Vagina (tissue), 2 donors: ENCODE data around the gene PIGX. TPM values are rescaled to one million over a fixed set of nuclear protein-coding genes. Genes with fewer than 3 reads are reported as not detected.

Experiments
- DNase-seq, 2 donors: peaks; one replicate each; pipeline ENCODE4 v3.0.0-alpha.2; 2017; ENCODE audit errors: extremely low spot score in 2 of 2
- H3K27ac ChIP-seq: fragments of 200-600 bp; sonication (generic); one replicate; pipeline ENCODE4 v1.5.1; 2019
- H3K27me3 ChIP-seq: fragments of 200-600 bp; sonication (generic); one replicate; pipeline ENCODE4 v1.5.1; 2019
- H3K36me3 ChIP-seq, 2 donors: fragments of 200-600 bp; sonication (generic); one replicate each; pipeline ENCODE4 v1.5.1; 2017 to 2019
- H3K4me1 ChIP-seq: fragments of 200-600 bp; sonication (generic); one replicate; pipeline ENCODE4 v1.5.1; 2019
- H3K4me3 ChIP-seq, 2 donors: fragments of 200-600 bp; sonication (generic); 1 replicate in 1 of 2; 2 replicates in 1 of 2; pipeline ENCODE4 v1.5.1; 2016 to 2019
- H3K9me3 ChIP-seq: fragments of 200-600 bp; sonication (generic); one replicate; pipeline ENCODE4 v1.5.1; 2019
- POLR2A ChIP-seq, 2 donors: fragments of 450-650 bp; IDR thresholded peaks; one replicate each; pipeline ENCODE4 v1.6.1; 2017; ENCODE audit warnings: antibody characterized with exemption in 2 of 2, mild to moderate bottlenecking in 2 of 2, moderate library complexity in 2 of 2
- POLR2AphosphoS5 ChIP-seq, 2 donors: sonication (generic); formaldehyde crosslinking; IDR thresholded peaks; one replicate each; pipeline ENCODE4 v1.9.0; 2017; ENCODE audit warnings: antibody characterized with exemption in 2 of 2, mild to moderate bottlenecking in 2 of 2, low read depth in 1 of 2; ENCODE audit not compliant: insufficient read depth in 1 of 2
- intact Hi-C: fragments of 100-400 bp; cut with DNase I; formaldehyde crosslinking; loops from one replicate; pipeline ENCODE4 v1.15.1; 2023
- total RNA-seq: library from RNA; depleted of rRNA; stranded (reverse); fragments of >200 nt; gene quantifications from one replicate; pipeline ENCODE4 v1.2.3, GENCODE V29; 2016
- TF ChIP-seq, protein P1 (sequence below), 3 experiments: fragments of 450-650 bp in 2 of 3; fragments of 200-600 bp in 1 of 3; sonication (generic) in 1 of 3; IDR thresholded peaks; one replicate each; pipeline ENCODE4 v1.5.1; 2017 to 2019; ENCODE audit warnings: antibody characterized with exemption in 3 of 3, mild to moderate bottlenecking in 2 of 3, moderate library complexity in 2 of 3

PIGX gene
- total RNA-seq, 1 donor from 2014 or later: 31.9 TPM

DNA sequence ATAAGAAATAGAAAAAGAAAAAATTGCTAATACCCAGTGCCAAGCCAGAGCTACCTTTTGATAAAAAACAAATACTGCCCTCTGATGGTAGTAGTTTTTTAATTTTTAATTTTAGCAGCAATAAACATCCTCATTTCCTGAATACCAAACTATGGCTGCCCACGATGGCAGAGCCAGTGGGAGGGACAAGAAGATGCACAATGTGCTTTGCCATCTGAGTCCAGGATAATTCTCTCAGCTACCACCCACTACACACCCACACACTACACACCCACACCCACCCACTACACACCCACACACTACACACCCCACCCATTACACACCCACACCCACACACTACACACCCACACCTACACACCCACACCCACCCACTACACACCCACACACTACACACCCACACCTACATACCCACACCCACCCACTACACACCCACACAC, 18.0 kb upstream of the PIGX start:
- no peak overlapping the region for H3K27ac ChIP-seq
- H3K4me3 ChIP-seq: no peak overlapping the region
- H3K27me3 ChIP-seq: no peaks in the 10 kb centered on the region
- no peak for DNase-seq
- intact Hi-C loops: no loop called here
- no peaks in the 10 kb centered on the region for H3K36me3 ChIP-seq
- H3K4me1 ChIP-seq: no peaks in the 10 kb centered on the region
- TF ChIP-seq POLR2A (IDR thresholded peaks at IDR 0.05) (no peak), POLR2AphosphoS5 (IDR thresholded peaks at IDR 0.05; ENCODE audit: insufficient read depth in 1 of 2, low read depth in 1 of 2) (no peak)
- TF ChIP-seq, protein P1, sequence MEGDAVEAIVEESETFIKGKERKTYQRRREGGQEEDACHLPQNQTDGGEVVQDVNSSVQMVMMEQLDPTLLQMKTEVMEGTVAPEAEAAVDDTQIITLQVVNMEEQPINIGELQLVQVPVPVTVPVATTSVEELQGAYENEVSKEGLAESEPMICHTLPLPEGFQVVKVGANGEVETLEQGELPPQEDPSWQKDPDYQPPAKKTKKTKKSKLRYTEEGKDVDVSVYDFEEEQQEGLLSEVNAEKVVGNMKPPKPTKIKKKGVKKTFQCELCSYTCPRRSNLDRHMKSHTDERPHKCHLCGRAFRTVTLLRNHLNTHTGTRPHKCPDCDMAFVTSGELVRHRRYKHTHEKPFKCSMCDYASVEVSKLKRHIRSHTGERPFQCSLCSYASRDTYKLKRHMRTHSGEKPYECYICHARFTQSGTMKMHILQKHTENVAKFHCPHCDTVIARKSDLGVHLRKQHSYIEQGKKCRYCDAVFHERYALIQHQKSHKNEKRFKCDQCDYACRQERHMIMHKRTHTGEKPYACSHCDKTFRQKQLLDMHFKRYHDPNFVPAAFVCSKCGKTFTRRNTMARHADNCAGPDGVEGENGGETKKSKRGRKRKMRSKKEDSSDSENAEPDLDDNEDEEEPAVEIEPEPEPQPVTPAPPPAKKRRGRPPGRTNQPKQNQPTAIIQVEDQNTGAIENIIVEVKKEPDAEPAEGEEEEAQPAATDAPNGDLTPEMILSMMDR (IDR thresholded peaks at IDR 0.05): no peak
- H3K9me3 ChIP-seq: no peaks in the 10 kb centered on the region

DNA sequence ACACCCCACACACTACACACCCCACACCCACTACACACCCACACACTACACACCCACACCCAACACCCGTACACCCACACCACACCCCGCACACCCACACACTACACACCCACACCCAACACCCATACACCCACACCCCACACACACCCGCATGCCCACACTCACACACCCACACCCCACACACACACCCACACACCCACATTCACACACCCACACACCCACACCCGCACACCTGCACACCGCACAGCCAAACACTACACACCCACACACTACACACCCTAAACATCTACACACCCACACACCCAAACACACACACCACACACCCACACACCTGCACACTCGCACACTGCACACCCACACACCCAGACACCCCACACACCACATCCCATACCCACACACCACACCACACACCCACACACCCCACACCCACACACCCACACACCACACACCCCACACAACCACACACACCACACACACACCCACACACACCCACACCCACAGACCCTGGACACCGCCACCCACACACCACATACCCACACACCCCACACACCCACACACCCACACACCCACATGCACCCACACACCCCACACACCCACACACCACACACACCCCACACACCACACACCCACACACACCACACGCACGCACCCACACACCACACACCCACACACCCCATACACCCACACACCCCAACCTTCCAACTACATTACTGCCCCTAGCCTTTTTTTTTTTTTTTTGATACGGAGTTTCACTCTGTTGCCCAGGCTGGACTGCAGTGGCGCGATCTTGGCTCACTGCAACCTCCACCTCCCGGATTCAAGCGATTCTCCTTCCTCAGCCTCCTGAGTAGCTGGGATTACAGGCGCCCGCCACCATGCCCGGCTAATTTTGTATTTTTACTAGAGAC, 17.0 kb upstream of the PIGX start:
- intact Hi-C loops: no loop called here

DNA sequence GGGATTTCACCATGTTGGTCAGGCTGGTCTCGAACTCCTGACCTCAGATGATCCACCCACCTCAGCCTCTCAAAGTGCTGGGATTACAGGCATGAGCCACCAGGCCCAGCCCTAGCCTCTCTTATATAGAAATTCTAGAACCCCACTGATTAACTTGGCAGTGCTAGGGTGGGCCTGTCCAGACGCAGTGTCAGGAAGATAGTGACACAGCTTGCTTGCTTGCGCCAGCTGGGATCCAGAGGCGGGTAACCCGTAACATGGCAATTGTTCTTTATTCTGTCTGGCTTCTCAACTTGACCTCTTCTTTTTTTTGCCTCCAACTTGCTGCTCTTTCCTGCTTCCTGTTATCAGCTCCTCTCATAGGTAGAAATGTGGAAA, 16.3 kb upstream of the PIGX start:
- intact Hi-C loops: no loop called here
- DNase-seq: no peak
- H3K4me1 ChIP-seq: no peaks in the 10 kb centered on the region
- H3K27ac ChIP-seq: no peak overlapping the region
- H3K4me3 ChIP-seq: no peak overlapping the region
- H3K9me3 ChIP-seq: no peaks in the 10 kb centered on the region
- H3K36me3 ChIP-seq: no peaks in the 10 kb centered on the region
- TF ChIP-seq POLR2A (IDR thresholded peaks at IDR 0.05) (no peak), POLR2AphosphoS5 (IDR thresholded peaks at IDR 0.05; ENCODE audit: insufficient read depth in 1 of 2, low read depth in 1 of 2) (no peak)
- TF ChIP-seq, protein P1 (IDR thresholded peaks at IDR 0.05): no peak
- H3K27me3 ChIP-seq: no peaks in the 10 kb centered on the region

More for the DNA sequence above, 17.0 kb upstream of the PIGX start:
- no peak for DNase-seq
- H3K27ac ChIP-seq: no peak overlapping the region
- H3K4me1 ChIP-seq: no peaks in the 10 kb centered on the region
- H3K27me3 ChIP-seq: no peaks in the 10 kb centered on the region
- H3K4me3 ChIP-seq: no peak overlapping the region
- no peaks in the 10 kb centered on the region for H3K9me3 ChIP-seq
- TF ChIP-seq POLR2AphosphoS5 (IDR thresholded peaks at IDR 0.05; ENCODE audit: insufficient read depth in 1 of 2, low read depth in 1 of 2) (no peak), POLR2A (IDR thresholded peaks at IDR 0.05) (no peak)
- TF ChIP-seq, protein P1 (IDR thresholded peaks at IDR 0.05): no peak
- no peaks in the 10 kb centered on the region for H3K36me3 ChIP-seq

DNA sequence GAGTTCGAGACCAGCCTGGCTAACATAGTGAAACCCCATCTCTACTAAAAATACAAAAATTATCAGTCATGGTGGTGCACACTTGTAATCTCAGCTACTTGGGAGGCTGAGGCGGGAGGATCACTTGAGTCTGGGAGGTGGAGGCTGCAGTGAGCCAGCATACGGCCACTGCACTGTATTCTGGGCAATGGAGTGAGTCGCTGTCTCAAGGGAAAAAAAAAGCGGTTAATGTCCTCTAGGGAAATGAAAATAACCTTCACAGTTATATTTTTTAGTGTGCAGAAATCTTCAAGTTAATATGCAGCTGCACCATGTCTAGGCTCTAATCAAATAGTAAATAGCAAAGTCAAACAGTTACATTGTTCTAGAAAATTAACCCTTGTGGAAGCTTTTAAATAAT, 14.9 kb upstream of the PIGX start:
- intact Hi-C loops: no loop called here
- Histone ChIP-seq H3K4me1 (no peaks in the 10 kb centered on the region), H3K9me3 (no peaks in the 10 kb centered on the region), H3K27ac (no peak overlapping the region), H3K4me3 (no peak overlapping the region), H3K36me3 (no peaks in the 10 kb centered on the region), H3K27me3 (no peaks in the 10 kb centered on the region)
- TF ChIP-seq, protein P1 (IDR thresholded peaks at IDR 0.05): no peak
- TF ChIP-seq POLR2A (IDR thresholded peaks at IDR 0.05) (no peak), POLR2AphosphoS5 (IDR thresholded peaks at IDR 0.05; ENCODE audit: insufficient read depth in 1 of 2, low read depth in 1 of 2) (no peak)
- DNase-seq: no peak

DNA sequence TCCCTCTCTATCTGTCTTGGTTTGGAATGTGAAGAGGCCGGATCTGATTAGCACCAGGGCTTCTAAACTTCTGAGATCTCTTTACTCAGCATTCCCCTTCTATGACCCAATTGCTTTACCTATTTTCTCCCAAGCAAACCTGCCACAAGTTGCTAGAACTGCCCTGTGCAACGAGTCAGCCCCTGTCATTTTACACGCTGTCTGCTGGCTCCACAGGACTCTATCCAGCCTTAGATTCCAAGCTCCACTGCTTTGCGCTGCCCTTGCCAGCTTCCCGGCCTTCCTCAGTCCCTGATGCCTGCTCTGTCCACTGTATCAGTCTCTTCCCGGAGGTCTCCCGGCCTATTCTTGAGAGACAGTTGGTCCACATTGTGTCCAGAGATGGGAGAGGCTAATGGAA, 12.4 kb upstream of the PIGX start:
- H3K27me3 ChIP-seq: no peaks in the 10 kb centered on the region
- no peak for DNase-seq
- TF ChIP-seq POLR2AphosphoS5 (IDR thresholded peaks at IDR 0.05; ENCODE audit: insufficient read depth in 1 of 2, low read depth in 1 of 2) (no peak), POLR2A (IDR thresholded peaks at IDR 0.05) (no peak)
- TF ChIP-seq, protein P1 (IDR thresholded peaks at IDR 0.05): no peak
- H3K27ac ChIP-seq: no peak overlapping the region
- no peaks in the 10 kb centered on the region for H3K9me3 ChIP-seq
- no peaks in the 10 kb centered on the region for H3K36me3 ChIP-seq
- intact Hi-C loops: no loop called here
- H3K4me1 ChIP-seq: no peaks in the 10 kb centered on the region
- H3K4me3 ChIP-seq: no peak overlapping the region
